GM18873 (cell line): ENCODE measurements around the gene EDEM1.
"Not testable (repeated sequence)": the region's sequence is repeated elsewhere in the genome, so short reads cannot be mapped to it uniquely, and the experiment has no call there.

Experiments used
- ATAC-seq: cut with Tn5 transposase; IDR thresholded peaks from one replicate; pipeline ENCODE4 v1.9.1; 2021; ENCODE audit warnings: mild to moderate bottlenecking, moderate library complexity, moderate number of reproducible peaks; ENCODE audit not compliant: unreplicated experiment, low FRiP score

Gene EDEM1

DNA sequence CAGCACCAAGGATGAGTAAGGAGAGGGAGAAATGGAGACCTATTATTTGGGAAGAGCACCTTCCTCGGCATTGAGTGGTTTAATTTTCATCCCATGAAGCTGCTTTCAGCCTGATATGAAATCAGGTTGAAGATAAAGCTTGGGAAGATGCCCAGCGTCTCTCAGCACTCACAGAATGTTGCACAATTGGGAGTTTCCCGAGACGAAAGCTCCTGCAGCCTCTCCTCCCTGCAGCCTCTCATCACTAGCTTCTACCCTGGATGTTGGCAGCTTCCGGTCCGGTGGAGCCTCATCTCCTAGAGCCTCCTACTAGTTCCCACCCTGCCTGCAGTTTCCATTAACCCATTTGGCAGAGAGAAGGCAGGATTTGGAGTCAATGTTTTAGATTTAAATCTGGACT, 40.3 kb downstream of the EDEM1 start:
- ATAC-seq: no peak

DNA sequence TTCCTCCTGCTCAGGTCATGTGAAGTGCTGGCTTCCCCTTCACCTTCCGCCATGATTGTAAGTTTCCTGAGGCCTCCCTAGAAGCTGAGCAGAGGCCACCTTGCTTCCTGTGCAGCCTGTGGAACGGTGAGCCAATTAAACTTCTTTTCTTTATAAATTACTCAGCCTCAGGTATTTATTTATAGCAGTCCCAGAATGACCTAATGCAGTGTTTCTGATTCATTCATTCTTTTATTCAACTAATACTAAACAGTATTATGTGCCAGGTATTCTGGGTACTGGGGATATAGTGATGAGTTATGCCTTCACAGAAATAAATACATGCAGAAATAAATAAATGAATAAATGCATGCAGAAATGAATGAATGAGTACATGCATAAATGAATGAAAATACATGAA, 41.9 kb downstream of the EDEM1 start:
- ATAC-seq: no peak

DNA sequence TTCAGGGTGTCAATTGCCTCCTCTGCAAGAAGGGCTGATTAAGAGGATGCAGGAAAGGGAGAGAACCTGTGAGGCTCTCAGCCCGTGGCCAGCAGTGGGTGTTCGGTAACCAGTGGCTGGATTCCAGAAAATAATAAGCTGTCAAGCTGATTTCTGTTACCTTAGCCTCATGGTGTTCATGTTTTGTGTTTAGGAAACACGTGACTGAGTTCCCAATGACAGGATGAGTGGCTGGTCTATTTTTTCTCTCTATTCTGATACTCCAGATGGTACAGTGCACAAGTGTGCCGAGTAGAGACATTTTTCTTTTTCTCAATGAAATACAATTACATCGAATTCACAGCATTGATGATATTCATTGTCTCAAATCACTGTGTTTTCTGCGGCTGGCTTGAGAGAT, 43.6 kb downstream of the EDEM1 start:
- no peak for ATAC-seq

- no peak for ATAC-seq
Observed at GRCh38 chr3:5231487-5231886, 44.0 kb downstream of the EDEM1 start.

DNA sequence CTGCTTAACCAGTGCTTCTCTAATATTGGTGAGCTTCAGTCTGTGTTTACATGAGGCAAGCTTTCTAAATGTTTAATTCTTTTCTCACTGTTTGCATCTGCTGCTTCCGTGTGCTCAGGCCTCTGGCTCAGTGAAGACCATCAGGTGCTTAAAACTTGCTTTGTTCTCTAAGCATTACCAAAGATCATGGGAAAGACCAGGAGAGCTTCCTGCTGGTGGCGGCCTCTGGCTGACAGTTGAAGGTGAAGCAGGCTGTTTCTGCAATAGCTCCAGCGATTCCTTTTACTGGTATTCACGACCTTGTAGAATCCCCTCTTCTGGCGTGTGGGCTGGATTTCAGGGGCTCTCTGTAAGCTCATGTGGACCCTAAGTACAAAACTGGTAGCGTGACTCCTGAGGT, 45.1 kb downstream of the EDEM1 start:
- ATAC-seq: no peak

DNA sequence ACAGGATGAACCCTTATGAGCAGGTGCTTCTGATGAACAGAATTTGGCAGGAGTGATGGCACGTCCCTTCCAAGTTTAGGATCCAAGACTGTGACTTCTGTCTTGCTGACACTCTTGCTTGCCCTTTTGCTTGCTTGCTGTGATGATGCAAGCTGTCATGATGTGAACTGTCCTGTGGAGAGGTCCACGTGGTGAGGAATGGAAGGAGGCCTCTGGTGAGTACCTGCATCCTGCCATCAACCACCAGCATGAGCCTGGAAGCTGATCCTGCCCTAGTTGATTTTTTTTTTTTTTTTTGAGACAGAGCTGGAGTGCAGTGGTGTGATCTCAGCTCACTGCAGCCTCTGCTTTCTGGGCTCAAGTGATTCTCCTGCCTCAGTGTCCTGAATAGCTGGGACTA, 45.5 kb downstream of the EDEM1 start:
- ATAC-seq: no peak

GRCh38 chr3:5235655-5236054, 48.1 kb downstream of the EDEM1 start:
- no peak for ATAC-seq

DNA sequence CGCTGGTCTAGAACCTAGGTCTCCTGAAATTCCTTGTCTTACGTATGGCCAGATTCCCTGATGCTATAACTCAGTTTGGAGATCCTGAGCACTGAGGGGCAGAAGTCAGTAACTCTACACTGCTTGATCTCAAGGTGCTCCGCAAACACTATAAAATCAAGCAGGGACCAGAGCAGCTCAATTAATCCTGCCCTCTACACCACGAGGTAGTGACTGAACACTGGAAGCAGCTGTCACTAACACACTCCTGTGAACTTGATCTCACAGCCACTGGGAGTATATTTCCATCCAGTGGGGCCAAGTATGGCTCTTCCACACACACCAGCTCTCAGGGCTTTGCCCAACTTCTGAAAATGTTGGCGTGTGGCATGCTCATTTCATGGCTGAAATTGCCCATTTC, 51.0 kb downstream of the EDEM1 start:
- ATAC-seq: no peak

DNA sequence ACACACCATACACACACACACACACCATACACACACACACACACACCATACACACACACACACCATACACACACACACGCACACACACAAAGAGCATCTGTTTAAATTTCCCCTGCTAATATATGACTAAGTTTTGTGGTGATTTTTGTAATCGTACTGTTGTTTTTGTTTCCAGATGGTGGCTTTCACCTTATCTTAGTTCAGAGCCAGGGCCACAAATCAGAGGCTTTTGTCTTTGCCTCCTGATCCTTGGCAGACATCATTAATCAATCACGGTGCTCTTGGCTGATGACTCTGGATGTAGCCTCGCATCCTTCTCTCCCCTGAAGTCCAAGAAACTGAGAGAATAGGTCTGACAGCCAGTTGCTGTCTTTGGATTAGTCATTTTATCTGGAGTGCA, 52.1 kb downstream of the EDEM1 start:
- ATAC-seq: no peak

DNA sequence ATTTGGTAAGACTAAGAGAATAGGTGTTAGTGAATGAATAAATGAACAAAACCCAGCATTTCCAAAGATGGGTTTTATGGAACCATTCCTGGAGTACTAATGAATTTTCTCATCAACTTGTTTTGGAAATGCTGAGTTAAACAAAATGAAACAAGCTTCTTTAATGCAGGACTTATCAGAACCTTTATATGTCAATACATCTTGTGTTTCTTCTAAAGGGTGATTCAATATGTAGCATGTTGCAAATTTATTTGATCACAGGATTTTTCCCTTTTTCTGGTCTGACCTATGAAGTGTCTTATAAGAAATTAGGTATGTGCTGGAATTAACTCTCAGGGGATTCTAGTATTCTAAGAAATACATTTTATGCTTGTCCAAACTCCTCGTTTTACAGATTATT, 53.2 kb downstream of the EDEM1 start:
- no peak for ATAC-seq

DNA sequence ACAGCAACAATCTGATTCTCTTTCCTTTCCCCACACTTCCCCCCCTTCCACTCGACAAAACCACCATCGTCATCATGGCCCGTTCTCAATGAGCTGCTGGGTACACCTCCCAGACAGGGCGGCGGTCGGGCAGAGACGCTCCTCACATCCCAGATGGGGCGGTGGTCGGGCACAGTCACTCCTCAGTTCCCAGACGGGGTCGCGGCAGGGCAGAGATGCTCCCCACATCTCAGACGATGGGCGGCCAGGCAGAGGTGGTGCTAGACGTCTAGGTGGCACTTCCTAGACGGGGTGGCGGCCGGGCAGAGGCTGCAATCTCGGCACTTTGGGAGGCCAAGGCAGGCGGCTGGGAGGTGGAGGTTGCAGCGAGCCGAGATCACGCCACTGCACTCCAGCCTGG, 55.3 kb downstream of the EDEM1 start:
- not testable (repeated sequence) for ATAC-seq

GRCh38 chr3:5245927-5246326, 58.4 kb downstream of the EDEM1 start:
- ATAC-seq: no peak

DNA sequence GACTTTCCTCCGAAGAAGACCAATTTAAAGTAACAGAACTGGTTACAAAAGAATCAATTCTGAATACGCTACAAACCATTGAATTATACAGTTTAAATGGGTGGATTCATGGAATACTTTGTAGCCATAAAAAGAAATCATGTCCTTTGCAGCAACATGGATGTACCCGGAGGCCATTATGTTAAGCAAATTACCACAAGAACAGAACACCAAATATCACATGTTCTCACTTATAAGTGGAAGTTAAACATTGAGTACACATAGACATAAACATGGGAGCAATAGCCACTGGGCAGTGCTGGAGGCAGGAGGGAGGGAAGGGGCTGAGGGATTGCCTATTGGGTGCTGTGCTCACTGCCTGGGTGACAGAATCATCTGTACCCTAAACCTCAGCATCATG, 61.3 kb downstream of the EDEM1 start:
- no peak for ATAC-seq

GRCh38 chr3:5250467-5251195, 63.1 kb downstream of the EDEM1 start:
- no peak for ATAC-seq

DNA sequence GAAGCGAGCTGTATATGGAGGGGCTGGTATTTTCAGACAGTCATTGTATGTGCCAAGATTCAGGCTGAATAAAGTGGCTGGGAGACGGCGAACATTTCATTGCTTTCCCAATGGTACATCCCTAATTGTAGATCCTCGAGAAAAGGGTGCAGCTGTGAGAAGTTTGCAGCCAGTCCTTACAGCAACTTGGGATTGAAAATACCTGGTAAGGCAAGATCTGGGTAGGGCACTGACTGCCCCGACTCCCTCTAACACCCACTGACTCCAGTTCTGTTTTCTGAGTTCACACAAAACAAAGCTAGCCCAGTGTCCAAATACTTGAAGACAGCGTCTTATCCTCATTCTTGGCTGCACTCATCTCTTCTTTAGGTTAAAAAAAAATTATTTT, 63.7 kb downstream of the EDEM1 start:
- ATAC-seq: no peak

DNA sequence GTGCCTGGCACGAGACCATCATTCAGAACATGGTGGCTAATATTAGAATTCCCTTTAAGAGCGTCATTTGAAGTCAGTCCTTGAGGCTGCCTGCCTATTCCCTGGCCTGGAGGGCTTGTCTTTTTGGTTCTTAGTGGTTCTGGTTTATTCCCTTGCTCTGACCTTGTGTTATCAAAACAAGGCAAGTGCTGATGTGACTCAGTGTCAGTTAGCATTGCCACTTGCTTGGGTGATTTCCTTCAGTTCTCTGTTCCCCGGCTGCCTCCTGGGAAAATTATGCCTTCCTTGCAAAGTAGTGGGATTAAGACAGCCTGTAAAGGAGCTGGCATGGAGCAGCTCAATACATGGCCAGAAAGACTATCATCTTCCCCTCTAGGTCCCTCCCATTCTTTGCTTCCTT, 64.6 kb downstream of the EDEM1 start:
- no peak for ATAC-seq

DNA sequence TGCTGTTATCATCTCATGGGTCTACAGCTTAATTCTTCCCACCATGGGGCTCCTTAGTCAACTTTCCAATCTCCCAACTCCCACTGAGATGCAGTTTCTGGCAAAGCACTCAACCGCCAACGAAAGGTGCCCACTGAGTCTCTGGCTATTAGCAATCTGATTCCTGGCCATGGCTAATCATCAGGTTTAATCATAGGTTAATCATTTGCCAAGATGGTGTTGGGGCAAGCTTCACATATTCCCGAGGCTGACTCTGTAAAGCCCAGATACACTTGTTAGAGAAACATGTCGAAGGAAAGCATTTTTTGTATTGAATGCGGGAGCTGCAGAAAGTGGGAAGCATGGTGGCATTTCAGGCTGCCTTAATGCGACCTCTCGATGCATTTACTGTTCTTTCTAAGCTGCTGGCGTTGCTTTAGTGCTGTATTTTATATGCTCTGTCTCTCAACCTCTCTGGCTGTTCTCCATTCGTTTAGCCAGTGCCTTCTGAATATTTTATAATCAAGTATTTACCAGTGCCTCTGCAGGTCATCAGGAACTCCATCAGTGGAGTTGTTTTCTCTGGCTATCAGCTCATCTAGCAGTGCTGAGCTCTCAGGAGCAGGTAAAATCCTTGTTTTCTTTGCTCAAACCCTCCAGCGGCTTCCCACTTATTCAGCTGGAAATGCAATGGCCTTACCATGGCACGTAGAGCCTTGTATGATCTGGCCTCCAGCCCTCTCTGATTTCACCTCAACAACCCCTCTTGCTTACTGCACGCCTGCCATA, 67.0 kb downstream of the EDEM1 start:
- ATAC-seq: no peak

DNA sequence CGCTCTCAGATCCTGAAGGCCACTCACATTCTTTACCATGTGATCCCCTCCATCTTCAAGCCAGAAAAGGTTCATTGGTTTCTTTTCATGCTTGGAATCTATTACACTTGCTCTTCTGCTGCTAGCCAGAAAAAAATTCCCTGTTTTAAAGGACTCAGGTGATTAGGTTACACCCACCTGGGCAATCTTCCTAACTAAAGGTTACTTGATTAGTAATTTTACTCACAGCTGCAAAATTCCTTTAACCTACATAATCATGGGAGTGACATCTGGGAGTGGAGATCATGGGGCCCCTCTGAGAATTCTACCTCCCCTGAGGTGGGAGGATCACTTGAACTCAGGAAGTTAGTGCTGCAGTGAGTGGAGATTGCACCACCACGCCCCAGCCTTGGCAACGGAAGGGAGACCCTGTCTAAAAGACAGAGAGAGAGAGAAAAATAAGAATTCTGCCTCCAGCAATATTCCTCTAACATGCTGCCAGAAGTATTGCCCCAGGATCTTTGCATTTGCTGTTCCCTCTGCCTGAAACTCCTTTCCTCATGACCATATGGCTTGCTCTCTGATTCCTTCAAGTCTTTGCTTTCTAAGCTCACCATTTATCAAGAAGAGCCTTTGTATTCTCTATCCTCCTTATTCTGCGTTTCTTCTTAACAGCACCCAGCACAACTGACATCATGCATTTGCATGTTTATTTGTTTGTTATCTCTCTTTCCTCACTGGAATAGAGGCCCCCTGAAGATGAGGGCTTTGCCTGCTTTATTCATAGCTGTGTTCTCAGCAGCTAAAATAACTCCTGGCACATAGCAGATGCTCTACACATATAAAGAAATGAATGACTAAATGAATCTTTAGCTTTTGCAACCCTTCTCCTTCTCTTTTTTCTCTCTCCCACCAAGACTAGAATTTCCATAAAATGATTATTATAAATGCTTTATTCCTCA, 68.2 kb downstream of the EDEM1 start:
- no peak for ATAC-seq

- no peak for ATAC-seq
Observed at GRCh38 chr3:5258526-5258925, 71.0 kb downstream of the EDEM1 start.

GRCh38 chr3:5260992-5261501, 73.5 kb downstream of the EDEM1 start:
- ATAC-seq: no peak

GRCh38 chr3:5262507-5262906, 75.0 kb downstream of the EDEM1 start:
- ATAC-seq: no peak
